Choroid plexus epithelial cell (primary cell): ENCODE data around the gene MAFB.
A peak's percentile ranks its signal among the peaks of the same experiment; 100 is the strongest.

Experiments
- DNase-seq: peaks from one replicate; pipeline ENCODE4 v3.0.0-alpha.2; 2010; ENCODE audit warnings: low read depth
- H3K4me3 ChIP-seq: 2 replicates; pipeline ENCODE4 v1.5.1; 2011; ENCODE audit warnings: low read depth, mild to moderate bottlenecking, control low read depth, low read length, moderate library complexity
- TF ChIP-seq, protein P1 (sequence below): conservative IDR thresholded peaks from 2 replicates; pipeline ENCODE4 v1.5.1; 2011; ENCODE audit warnings: low read depth, mild to moderate bottlenecking, control low read depth, inconsistent platforms, low read length, moderate library complexity

Gene MAFB

DNA sequence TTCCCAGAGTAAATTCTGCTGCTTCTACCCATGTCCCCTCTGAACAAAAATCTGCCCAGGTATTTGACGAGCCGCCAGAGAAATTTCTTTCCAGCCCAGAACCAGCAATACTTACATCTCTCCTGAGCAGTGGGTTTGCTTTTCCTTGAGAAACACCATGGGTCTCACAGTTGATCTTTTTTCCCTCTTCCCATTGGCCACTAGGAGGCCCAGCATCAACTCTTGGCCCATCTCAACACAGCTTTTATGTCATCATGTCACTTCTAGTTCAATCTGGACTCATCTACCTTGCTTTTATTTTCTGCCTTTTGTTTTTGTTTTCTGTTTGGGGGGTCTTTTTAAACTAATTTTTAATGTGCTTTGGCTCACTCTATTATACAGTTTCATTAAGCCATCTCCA is 18.8 kb downstream of the MAFB start:
- DNase-seq, result no peak
- TF ChIP-seq, protein P1, sequence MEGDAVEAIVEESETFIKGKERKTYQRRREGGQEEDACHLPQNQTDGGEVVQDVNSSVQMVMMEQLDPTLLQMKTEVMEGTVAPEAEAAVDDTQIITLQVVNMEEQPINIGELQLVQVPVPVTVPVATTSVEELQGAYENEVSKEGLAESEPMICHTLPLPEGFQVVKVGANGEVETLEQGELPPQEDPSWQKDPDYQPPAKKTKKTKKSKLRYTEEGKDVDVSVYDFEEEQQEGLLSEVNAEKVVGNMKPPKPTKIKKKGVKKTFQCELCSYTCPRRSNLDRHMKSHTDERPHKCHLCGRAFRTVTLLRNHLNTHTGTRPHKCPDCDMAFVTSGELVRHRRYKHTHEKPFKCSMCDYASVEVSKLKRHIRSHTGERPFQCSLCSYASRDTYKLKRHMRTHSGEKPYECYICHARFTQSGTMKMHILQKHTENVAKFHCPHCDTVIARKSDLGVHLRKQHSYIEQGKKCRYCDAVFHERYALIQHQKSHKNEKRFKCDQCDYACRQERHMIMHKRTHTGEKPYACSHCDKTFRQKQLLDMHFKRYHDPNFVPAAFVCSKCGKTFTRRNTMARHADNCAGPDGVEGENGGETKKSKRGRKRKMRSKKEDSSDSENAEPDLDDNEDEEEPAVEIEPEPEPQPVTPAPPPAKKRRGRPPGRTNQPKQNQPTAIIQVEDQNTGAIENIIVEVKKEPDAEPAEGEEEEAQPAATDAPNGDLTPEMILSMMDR, result peak; percentile 28
- no peak overlapping the region for H3K4me3 ChIP-seq

DNA sequence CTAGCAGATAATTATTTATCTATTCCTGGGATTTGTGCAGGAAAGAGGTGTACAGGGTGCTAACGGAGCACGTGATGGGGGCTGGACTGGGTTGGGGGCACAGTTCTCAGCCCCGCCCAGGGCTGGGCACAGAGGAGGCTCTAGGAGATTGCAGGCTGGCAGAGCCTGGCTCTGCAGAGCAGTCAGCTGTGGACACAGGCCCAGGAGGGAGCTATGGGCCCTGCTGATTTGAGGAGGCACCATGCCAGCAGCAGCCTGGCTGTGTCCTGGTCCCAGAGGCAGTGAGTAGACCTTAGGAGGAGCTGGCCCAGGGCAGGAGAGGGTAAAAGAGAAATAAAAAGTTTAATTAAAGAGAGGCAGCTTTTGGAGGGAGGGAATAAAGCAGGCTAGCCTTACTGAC is 19.3 kb downstream of the MAFB start:
- no peak overlapping the region for H3K4me3 ChIP-seq
- TF ChIP-seq, protein P1, result no peak
- no peak for DNase-seq

DNA sequence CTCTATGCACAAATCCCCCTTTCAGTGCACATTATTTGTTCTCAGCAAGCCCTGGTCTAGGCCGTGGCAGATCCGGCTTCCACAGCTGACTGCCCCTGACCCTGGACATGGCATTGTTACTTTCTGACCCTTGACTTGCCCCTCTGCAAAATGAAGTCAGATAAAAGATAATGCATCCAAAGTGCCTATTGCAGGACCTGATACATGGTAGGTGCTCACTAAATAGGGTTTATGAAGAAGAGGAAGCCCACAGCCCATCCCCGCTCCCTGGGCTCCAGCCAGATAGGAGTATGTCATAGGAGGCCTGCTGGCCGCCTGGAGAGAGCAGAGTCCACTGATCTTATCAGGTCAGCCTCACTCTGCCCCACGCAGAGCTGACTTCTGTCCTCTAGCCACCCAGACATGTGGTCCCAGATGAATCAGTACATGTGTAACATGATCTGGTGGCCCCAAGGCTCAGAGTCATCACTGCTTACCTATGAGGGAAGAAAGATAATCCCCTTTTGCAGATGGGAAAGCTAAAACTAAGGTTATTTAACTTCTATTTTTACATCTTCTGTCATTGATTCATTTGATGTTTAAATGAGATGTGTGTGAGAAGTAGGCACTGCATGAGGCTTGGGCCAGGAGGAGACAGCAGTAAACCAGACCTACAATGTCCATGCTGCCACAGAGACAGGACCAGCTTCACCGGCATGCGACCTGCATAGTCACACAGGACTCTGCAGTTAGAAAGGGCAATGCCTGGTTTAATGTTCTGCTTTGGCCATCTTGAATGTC is 20.4 kb downstream of the MAFB start:
- TF ChIP-seq, protein P1, result no peak
- no peak overlapping the region for H3K4me3 ChIP-seq
- DNase-seq, result peak; percentile 54

DNA sequence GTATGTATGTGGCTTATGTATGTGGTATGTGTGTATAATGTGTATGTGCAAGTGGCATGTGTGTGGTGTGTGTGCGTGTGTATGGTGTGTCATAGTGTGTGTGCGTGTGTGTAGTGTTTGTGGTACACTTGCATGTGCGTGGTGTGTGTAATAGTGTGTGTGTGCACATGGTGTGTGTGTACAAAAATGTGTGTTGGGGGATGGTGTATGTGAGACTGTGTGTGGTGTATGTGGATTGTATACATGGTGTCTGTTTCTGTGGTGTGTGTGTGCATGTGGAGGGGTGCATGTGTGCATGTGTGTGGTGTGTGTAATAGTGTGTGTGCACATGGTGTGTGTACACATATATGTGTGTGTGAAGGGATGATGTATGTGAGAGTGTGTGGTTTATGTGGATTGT is 21.5 kb downstream of the MAFB start:
- no peak overlapping the region for H3K4me3 ChIP-seq
- DNase-seq, result no peak
- TF ChIP-seq, protein P1, result no peak

DNA sequence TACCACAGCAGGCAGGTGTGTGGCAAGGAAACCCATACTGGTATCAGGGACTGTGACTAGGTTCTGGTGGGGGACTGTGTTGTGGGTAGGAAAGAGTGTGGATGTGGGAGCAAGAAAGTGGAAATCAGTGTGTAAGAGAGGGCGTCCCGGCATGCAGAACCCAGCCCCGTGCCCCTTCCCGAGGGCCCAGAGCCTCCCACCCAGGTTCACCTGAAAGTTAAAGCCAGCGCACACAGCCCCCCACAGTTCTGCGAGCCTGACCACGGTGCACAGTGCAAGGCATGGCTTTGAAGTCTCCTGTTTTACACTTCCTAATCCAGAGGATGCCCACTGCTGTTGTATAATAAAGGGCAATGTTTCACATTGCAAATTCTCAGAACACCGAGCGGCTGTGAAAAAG is 22.7 kb downstream of the MAFB start:
- no peak overlapping the region for H3K4me3 ChIP-seq
- DNase-seq, result no peak
- TF ChIP-seq, protein P1, result no peak

DNA sequence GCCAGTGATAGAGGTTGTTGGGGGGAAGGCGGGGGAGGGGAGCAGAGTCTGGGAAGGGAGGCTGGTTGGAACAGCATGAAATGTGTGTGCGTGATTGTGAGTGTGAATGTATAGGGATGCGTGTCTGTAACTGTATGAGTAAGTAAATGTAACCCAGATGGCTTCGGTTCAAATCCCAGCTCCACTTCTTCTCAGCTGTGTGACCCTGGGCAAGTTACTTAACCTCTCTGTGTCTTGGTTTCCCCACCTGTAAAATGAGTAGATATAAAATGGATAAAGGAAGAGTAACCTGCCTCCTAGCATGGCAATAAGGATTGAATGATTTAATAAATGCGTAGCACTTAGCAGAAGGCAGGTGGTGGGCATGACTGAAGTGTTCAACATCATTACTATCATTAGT is 24.1 kb downstream of the MAFB start:
- no peak overlapping the region for H3K4me3 ChIP-seq
- no peak for DNase-seq
- TF ChIP-seq, protein P1, result no peak
